Kidney epithelial cell (primary cell): Measurements from ENCODE around the gene TMA7. TPM values are rescaled to one million over a fixed set of nuclear protein-coding genes. Genes with fewer than 3 reads are reported as not detected.
"Not testable (repeated sequence)": the region's sequence is repeated elsewhere in the genome, so short reads cannot be mapped to it uniquely, and the experiment has no call there.

Source experiments
- DNase-seq: peaks from one replicate; pipeline ENCODE4 v3.0.0-alpha.2; 2010; ENCODE audit warnings: low read depth
- H3K27me3 ChIP-seq: 2 replicates; pipeline ENCODE4 v1.6.0; 2011; ENCODE audit warnings: low read length; ENCODE audit not compliant: control insufficient read depth, insufficient read depth
- H3K36me3 ChIP-seq: 2 replicates; pipeline ENCODE4 v1.5.1; 2011; ENCODE audit warnings: low read length; ENCODE audit not compliant: control insufficient read depth, insufficient read depth
- H3K4me3 ChIP-seq: 2 replicates; pipeline ENCODE4 v1.5.1; 2011; ENCODE audit warnings: low read depth, mild to moderate bottlenecking, control low read depth, low read length
- CTCF ChIP-seq: IDR thresholded peaks from 2 replicates; pipeline ENCODE4 v1.5.1; 2011; ENCODE audit warnings: mild to moderate bottlenecking, moderate library complexity, low read length, control low read depth, inconsistent platforms; ENCODE audit not compliant: insufficient read depth, poor library complexity, severe bottlenecking
- total RNA-seq: library from RNA; depleted of rRNA; stranded (reverse); fragments of >200 nt; gene quantifications from 2 replicates; pipeline ENCODE4 v1.2.3, GENCODE V29; 2015

The TMA7 gene
- total RNA-seq, 1 donor from 2014 or later: 462 TPM

- Histone ChIP-seq H3K36me3 (no peaks in the 10 kb centered on the region), H3K27me3 (no peaks in the 10 kb centered on the region), H3K4me3 (no peak overlapping the region)
- TF ChIP-seq CTCF: no peak
- no peak for DNase-seq
Measured at GRCh38 chr3:48473617-48473952, 33.5 kb downstream of the TMA7 start.

- H3K27me3 ChIP-seq, H3K4me3 ChIP-seq, H3K36me3 ChIP-seq, DNase-seq: not testable (repeated sequence)
Measured at GRCh38 chr3:48474031-48474430, 34.0 kb downstream of the TMA7 start.

GRCh38 chr3:48474619-48475018 is 34.6 kb downstream of the TMA7 start:
- Histone ChIP-seq H3K36me3 (no peaks in the 10 kb centered on the region), H3K4me3 (no peak overlapping the region), H3K27me3 (no peaks in the 10 kb centered on the region)
- DNase-seq: no peak
- TF ChIP-seq CTCF: no peak

- DNase-seq: no peak
- no peak for TF ChIP-seq CTCF
- Histone ChIP-seq H3K4me3 (no peak overlapping the region), H3K27me3 (no peaks in the 10 kb centered on the region), H3K36me3 (no peaks in the 10 kb centered on the region)
Measured at GRCh38 chr3:48475188-48475587, 35.1 kb downstream of the TMA7 start.

- H3K36me3 ChIP-seq: no peaks in the 10 kb centered on the region
- no peaks in the 10 kb centered on the region for H3K27me3 ChIP-seq
- TF ChIP-seq CTCF: no peak
- H3K4me3 ChIP-seq: no peak overlapping the region
- no peak for DNase-seq
Measured at GRCh38 chr3:48476426-48477053, 36.5 kb downstream of the TMA7 start.

- no peak overlapping the region for H3K4me3 ChIP-seq
- no peak for TF ChIP-seq CTCF
- H3K27me3 ChIP-seq: no peaks in the 10 kb centered on the region
- no peaks in the 10 kb centered on the region for H3K36me3 ChIP-seq
- DNase-seq: no peak
Measured at GRCh38 chr3:48477959-48478520, 38.0 kb downstream of the TMA7 start.
